ENCODE results near the gene FDX2.
"Not testable (repeated sequence)": the region's sequence is repeated elsewhere in the genome, so short reads cannot be mapped to it uniquely, and the experiment has no call there.

The FDX2 gene

GRCh38 chr19:10315335-10316214 lies at the start of gene FDX2:
FDX2 (minus strand) TSS chr19:10316015; CDS start chr19:10315996, 19 bp downstream.
- peak; percentile 94 for DNase-seq

- DNase-seq: no peak
Observed at GRCh38 chr19:10365518-10365917, 49.7 kb upstream of the FDX2 start.

GRCh38 chr19:10364644-10365043 lies 48.8 kb upstream of the FDX2 start:
- no peak for DNase-seq

- DNase-seq: no peak
Observed at GRCh38 chr19:10363789-10364281, 48.0 kb upstream of the FDX2 start.

GRCh38 chr19:10362259-10362658 lies 46.4 kb upstream of the FDX2 start:
- no peak for DNase-seq

- DNase-seq: no peak
Observed at GRCh38 chr19:10361569-10362011, 45.8 kb upstream of the FDX2 start.

GRCh38 chr19:10356431-10356830 lies 40.6 kb upstream of the FDX2 start:
- DNase-seq: no peak

GRCh38 chr19:10353793-10354391 lies 38.1 kb upstream of the FDX2 start:
- DNase-seq: no peak

- DNase-seq: no peak
Observed at GRCh38 chr19:10352764-10353671, 37.2 kb upstream of the FDX2 start.

- DNase-seq: no peak
Observed at GRCh38 chr19:10346509-10346908, 30.7 kb upstream of the FDX2 start.

- DNase-seq: no peak
Observed at GRCh38 chr19:10344780-10345179, 29.0 kb upstream of the FDX2 start.

- no peak for DNase-seq
Observed at GRCh38 chr19:10343495-10343894, 27.7 kb upstream of the FDX2 start.

GRCh38 chr19:10339977-10340376 lies 24.2 kb upstream of the FDX2 start:
- DNase-seq: no peak

- DNase-seq: peak; percentile 35 to 40
Observed at GRCh38 chr19:10339380-10339960, 23.7 kb upstream of the FDX2 start, which contains the start of gene ICAM3. ICAM3 (minus strand) TSS chr19:10339624; CDS start chr19:10339614, 10 bp downstream.

GRCh38 chr19:10338940-10339339 lies 23.1 kb upstream of the FDX2 start:
- no peak for DNase-seq

- not testable (repeated sequence) for DNase-seq
Observed at GRCh38 chr19:10336725-10337124, 20.9 kb upstream of the FDX2 start.

- DNase-seq: no peak
Observed at GRCh38 chr19:10335352-10335985, 19.7 kb upstream of the FDX2 start.

GRCh38 chr19:10334588-10335351 lies 19.0 kb upstream of the FDX2 start:
- no peak for DNase-seq

GRCh38 chr19:10333758-10334587 lies 18.2 kb upstream of the FDX2 start:
- DNase-seq: no peak
